8988T (cell line): Measurements from ENCODE around the gene TMEM185B.

Experiments
- DNase-seq: peaks from one replicate; pipeline ENCODE4 v3.0.0; 2011

The TMEM185B gene

DNA sequence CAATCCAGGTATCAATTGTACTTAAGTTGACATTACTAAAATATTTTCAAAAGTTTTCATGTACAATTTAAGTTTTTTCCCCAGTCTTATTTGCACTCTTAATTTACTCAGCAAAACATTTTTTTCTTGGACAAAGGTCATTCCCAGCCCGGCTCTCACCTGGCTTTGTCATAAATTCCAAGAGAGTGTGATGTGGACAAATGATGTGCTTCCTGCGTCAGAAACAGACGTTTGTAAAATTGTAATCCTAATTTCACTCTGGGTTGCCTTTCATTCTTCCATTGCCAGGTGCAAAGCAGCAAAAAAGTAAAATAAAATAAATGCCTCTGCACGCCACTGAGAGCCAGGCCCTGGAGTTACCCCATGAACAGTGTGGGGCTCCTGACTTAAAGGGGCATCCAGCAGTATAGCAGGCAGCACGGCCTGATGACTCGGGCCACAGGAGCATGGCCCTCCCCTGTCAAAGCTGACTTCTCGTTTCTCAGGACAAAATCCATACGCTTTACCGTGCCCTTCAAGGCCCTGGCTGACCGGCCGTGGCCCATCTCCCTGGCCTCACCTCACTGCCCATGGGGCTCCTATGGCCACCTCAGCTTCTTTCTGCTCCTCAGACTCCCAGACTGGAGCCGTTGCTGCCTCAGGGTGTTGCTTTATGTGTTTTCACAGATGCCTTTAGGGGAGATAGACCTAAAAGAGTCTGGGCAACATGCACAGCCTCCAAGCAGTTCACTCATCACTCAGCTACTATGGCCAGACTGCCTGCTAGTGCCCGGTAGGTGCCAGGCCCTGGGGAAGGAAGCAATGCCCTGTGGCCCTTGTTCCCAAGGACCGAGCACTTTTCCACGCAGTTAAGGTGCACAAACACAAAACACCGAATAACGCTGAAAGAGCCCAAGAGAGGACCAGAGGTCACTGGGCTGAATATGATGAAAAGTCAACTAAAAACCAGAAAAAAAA is 7.6 kb upstream of the TMEM185B start:
- DNase-seq = no peak

DNA sequence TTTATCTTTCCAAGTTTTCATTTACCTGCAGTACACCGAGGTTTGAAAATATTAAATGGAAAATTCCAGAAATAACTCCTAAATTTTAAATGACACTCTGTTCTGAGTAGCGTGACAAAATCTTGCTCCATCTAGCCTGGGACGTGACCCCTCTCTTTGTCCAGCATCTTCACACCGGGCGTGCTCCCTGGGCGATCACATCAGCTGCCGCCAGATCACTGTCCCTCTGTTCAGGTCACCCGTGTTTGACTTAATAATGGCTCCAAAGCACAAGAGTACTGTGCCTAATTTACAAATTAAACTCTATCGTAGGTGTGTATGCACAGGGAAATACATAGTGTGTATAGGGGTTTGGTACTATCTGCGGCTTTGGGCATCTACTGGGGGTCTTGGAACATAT is 6.1 kb upstream of the TMEM185B start:
- DNase-seq = no peak

DNA sequence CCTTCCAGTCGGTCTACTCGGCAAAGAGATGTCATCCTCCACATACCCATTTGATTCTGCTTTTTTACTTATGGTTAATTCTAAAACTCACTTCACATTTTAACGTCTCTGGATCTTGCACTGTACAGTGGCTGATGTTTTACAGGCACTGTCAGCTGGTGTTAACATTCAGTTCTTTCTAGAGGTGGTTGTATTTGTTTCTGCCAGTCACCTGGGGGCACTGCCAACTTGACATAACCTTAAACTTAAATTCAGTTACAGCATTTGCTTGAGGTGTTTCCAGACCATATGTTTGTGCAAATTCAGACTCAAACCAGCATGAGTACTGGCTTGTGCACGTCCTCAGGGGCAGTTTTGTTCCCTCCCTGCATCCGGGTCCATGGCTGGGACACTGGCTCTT is 5.3 kb upstream of the TMEM185B start:
- no peak for DNase-seq

- no peak for DNase-seq
These were observed 4.2 kb upstream of the TMEM185B start for GRCh38 chr2:120227111-120227991.

- DNase-seq = no peak
These were observed 3.1 kb upstream of the TMEM185B start for GRCh38 chr2:120226316-120226715.

GRCh38 chr2:120225549-120226065 is 2.4 kb upstream of the TMEM185B start:
- DNase-seq = no peak

GRCh38 chr2:120224735-120225548 is 1.7 kb upstream of the TMEM185B start:
- no peak for DNase-seq

- no peak for DNase-seq
These were observed 1.1 kb upstream of the TMEM185B start for GRCh38 chr2:120224256-120224655.

GRCh38 chr2:120222186-120223033 is 790 bp downstream of the TMEM185B start:
- no peak for DNase-seq

- DNase-seq = no peak
These were observed 1.6 kb downstream of the TMEM185B start for GRCh38 chr2:120221616-120222015.

- DNase-seq = no peak
These were observed 2.4 kb downstream of the TMEM185B start for GRCh38 chr2:120220756-120221155.

GRCh38 chr2:120219766-120220165 is 3.4 kb downstream of the TMEM185B start:
- DNase-seq = no peak

- DNase-seq = no peak
These were observed 3.9 kb downstream of the TMEM185B start for GRCh38 chr2:120219291-120219690.

GRCh38 chr2:120218181-120218580 is 5.0 kb downstream of the TMEM185B start:
- no peak for DNase-seq

GRCh38 chr2:120210270-120210693 is 12.9 kb downstream of the TMEM185B start:
- no peak for DNase-seq

DNA sequence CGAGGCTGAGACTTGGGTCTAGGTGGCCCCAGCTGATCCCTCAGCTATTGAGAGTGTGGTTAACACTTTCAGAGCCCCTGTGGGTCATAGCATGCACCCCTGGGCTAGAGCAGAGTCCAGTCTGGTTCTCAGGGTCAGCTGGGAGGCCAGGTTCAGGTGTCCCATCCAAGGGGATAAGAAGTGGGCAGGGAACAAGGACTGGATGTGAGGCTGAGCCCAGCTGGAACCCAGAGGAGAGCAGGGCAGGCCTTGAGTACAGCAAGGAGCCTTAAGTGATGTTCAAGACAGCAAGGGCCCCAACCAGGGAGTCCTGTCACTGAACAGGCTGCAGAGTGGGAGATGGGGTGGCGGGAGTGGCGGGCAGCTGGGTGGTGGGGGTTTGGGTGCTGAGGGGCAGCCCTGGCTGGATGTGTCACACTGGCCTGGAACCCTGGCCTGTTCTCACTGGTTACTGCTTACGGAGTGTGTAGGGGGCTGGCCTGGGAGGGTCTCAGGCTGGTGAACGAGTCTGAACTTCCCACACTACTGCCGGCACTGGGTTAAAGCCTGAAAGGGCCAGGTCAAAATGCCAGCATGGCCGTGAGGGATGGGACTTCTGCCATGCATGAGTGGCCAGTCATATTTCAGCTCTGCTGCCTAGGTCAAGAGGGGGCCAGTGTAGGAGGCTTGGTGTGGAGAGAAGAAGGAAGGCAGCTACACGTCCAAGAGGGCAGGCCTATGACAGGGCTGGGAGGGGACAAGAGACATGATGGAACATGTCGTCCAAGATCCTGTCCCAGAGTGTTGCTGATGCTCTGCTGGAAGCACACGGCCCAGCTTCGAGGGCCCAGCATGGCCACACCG is 13.6 kb downstream of the TMEM185B start:
- DNase-seq = no peak

DNA sequence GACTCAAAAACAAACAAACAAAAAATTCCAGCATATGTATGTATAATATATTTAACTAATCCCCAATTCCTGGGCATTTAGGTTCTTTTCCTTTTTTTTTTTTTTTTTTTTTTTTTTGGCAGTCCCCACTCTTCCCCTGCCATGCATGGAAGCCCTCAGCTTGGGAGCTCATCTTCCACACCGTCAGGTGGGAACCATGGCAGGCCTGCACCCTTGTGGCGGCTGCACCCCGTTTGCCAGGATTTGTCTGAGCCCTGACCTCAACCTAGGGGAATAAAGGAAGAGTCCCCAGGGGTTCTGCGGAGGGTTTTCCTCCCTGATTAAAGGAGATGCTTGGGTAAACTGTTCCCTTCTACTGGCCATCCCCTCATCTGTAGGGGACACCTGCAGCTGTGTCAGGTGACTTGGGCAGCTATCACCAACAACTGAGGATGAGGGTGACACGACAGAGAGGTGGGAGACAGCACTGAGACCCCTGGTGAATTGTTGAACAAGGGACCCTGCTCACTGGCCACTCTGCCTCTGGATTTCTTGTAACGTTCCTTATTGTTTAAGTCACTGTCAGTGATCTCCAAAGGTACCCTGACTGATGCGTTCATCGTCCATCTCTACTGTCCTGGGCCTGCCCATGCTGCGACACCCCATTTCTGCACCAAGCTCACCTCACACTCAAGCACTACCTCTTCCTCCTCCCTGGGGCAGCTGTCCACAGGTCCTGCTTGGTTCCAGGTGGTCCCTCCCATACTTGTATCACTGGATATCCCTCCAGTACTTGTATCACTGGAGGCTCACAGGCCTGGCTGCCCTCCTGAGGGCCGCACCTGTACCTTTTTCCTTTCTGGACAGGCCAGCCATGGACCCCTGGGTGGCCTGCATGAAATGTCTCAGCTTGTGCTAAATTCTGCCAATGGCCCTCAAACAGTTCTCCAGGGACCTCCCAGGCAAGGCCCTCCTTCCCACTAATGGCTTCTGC is 14.5 kb downstream of the TMEM185B start:
- DNase-seq = no peak

DNA sequence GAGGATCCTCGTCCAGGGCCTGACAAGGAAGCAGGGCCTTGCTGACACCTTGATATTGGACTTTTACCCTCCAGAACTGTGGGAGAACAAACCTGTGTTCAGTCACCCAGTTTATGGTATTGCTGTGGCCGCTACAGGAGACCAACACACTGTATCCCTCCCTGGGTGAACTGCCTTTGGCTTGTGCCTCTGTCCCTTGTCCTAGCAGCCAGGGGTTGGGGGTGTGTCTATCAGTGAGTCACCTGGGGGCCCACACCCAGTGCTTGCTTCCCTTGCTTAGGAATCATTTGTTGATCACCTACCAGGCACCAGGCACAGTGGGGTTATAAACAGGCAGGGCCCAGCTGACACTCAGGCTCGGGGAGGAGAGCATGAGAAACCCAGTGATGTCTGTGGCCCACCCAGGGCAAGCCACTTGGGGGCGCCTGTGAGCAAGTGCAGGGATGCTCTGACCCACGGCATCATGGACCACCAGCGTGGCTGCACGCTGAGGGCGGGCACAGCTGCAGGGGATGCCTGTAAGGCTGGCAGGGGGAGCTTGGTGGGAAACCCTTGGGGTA is 17.1 kb downstream of the TMEM185B start:
- DNase-seq = no peak
